ENCODE results near the gene DDO.

DNA sequence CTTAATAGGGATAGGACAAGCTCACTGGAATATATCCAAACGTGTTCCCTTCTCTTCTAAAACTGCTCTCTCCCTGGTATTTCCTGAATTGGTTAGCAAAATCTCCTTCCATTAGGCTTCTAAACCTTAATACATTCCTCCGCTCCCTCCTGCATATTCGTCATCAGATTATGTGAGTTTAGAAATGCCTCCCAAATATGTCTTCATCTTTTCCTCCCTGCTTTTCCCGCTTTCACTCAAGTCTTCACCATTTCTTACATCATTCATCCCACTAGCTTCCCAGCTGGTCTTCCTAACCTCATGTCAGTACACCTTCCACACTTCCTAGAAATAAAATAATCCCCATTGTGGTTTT, 34.1 kb upstream of the DDO start:
- TF ChIP-seq, protein P1, sequence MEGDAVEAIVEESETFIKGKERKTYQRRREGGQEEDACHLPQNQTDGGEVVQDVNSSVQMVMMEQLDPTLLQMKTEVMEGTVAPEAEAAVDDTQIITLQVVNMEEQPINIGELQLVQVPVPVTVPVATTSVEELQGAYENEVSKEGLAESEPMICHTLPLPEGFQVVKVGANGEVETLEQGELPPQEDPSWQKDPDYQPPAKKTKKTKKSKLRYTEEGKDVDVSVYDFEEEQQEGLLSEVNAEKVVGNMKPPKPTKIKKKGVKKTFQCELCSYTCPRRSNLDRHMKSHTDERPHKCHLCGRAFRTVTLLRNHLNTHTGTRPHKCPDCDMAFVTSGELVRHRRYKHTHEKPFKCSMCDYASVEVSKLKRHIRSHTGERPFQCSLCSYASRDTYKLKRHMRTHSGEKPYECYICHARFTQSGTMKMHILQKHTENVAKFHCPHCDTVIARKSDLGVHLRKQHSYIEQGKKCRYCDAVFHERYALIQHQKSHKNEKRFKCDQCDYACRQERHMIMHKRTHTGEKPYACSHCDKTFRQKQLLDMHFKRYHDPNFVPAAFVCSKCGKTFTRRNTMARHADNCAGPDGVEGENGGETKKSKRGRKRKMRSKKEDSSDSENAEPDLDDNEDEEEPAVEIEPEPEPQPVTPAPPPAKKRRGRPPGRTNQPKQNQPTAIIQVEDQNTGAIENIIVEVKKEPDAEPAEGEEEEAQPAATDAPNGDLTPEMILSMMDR (IDR thresholded peaks at IDR 0.05; ENCODE audit: control extremely low read depth in 1 of 3, insufficient read depth in 1 of 3, low read depth in 1 of 3, low read length in 3 of 3): no peak
- no peak for TF ChIP-seq POLR2AphosphoS5 (IDR thresholded peaks at IDR 0.05; ENCODE audit: low read depth, low read length)
- no peak for TF ChIP-seq GABPA (IDR thresholded peaks at IDR 0.05; ENCODE audit: borderline replicate concordance, insufficient read depth, low read length)
- TF ChIP-seq, protein P2, sequence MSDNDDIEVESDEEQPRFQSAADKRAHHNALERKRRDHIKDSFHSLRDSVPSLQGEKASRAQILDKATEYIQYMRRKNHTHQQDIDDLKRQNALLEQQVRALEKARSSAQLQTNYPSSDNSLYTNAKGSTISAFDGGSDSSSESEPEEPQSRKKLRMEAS (IDR thresholded peaks at IDR 0.05): no peak
